Thoracic aorta (tissue), 2 donors: ENCODE results near the gene CYTL1. TPM values are rescaled to one million over a fixed set of nuclear protein-coding genes. Genes with fewer than 3 reads are reported as not detected.

Experiments used
- ATAC-seq: fragments of 150-250 bp; one replicate; pipeline ENCODE4 v1.8.0; 2017; ENCODE audit warnings: low read depth; ENCODE audit not compliant: insufficient number of reproducible peaks, low FRiP score
- DNase-seq: peaks from one replicate; pipeline ENCODE4 v3.0.0-alpha.2; 2020; ENCODE audit warnings: low spot score
- H3K27ac ChIP-seq, 2 donors: fragments of 200-600 bp; sonication (generic); 1 replicate in 1 of 2; 2 replicates in 1 of 2; pipeline ENCODE4 v1.5.1; 2016; ENCODE audit warnings: mild to moderate bottlenecking in 2 of 2, moderate library complexity in 2 of 2
- H3K27me3 ChIP-seq: fragments of 200-600 bp; sonication (generic); replicated peaks from 2 replicates; pipeline ENCODE4 v1.6.0; 2016; ENCODE audit warnings: mild to moderate bottlenecking; ENCODE audit not compliant: insufficient read depth
- H3K36me3 ChIP-seq: fragments of 200-600 bp; sonication (generic); one replicate; pipeline ENCODE4 v1.5.1; 2016
- H3K4me1 ChIP-seq, 2 donors: fragments of 200-600 bp; sonication (generic); 1 replicate in 1 of 2; 2 replicates in 1 of 2; pipeline versions ENCODE4 v1.5.1 to v1.6.0; 2016; ENCODE audit warnings: low read depth in 2 of 2, mild to moderate bottlenecking in 1 of 2; ENCODE audit not compliant: control insufficient read depth in 1 of 2
- H3K4me3 ChIP-seq: fragments of 200-600 bp; sonication (generic); 2 replicates; pipeline ENCODE4 v1.5.1; 2016; ENCODE audit warnings: mild to moderate bottlenecking
- H3K9me3 ChIP-seq: fragments of 200-600 bp; sonication (generic); 2 replicates; pipeline ENCODE4 v1.5.1; 2016
- total RNA-seq, 2 donors: library from RNA; depleted of rRNA; stranded (reverse); fragments of >200 nt; gene quantifications; one replicate each; pipeline versions ENCODE4 v1.1.0 to v1.2.3, GENCODE V29; 2016
- TF ChIP-seq, protein P1 (sequence below): fragments of 200-600 bp; sonication (generic); IDR thresholded peaks from one replicate; pipeline ENCODE4 v1.5.1; 2019; ENCODE audit warnings: antibody characterized with exemption

The CYTL1 gene
- total RNA-seq, 2 donors from 2014 or later: 52.3 to 126 TPM

DNA sequence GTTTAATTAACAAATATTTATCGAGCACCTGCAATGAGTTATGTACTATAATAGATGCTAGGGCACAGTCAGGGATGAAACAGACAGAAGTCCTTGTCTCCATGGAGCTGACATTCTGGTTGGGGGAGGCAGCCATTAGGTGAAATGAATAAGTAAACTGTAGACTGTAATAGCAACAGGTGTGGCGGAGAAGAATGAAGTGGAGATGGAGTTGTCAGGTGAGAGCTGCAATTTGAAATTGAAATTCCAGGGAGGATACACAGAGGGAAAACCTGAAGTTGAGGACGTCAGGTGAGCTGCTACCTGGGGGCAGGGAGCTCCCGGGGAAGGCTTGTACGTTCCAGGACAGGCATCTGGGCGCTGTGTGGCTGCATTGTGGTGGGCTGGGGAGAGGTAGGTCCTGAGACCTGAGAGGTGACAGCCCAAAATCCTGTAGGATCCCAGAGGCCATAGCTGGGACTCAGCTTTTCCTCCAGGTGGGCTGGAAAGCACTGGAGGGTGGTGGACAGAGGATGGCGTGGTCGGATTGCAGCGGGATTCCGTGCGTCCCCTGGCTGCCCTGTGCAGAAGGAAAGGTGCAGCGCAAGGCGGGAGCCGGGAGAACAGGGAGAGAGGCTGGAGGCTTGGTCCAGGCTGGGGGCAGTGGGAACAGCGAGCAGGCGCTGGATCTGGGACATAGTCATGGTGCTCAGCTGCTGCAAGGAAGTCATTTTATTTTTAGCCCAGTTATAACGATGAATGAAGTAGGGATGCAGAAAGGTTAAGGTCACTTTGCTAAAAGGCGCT, 24.8 kb downstream of the CYTL1 start:
- no peak overlapping the region for H3K4me3 ChIP-seq
- no peaks in the 10 kb centered on the region for H3K36me3 ChIP-seq
- DNase-seq (no peak), ATAC-seq (no peak)
- TF ChIP-seq, protein P1, sequence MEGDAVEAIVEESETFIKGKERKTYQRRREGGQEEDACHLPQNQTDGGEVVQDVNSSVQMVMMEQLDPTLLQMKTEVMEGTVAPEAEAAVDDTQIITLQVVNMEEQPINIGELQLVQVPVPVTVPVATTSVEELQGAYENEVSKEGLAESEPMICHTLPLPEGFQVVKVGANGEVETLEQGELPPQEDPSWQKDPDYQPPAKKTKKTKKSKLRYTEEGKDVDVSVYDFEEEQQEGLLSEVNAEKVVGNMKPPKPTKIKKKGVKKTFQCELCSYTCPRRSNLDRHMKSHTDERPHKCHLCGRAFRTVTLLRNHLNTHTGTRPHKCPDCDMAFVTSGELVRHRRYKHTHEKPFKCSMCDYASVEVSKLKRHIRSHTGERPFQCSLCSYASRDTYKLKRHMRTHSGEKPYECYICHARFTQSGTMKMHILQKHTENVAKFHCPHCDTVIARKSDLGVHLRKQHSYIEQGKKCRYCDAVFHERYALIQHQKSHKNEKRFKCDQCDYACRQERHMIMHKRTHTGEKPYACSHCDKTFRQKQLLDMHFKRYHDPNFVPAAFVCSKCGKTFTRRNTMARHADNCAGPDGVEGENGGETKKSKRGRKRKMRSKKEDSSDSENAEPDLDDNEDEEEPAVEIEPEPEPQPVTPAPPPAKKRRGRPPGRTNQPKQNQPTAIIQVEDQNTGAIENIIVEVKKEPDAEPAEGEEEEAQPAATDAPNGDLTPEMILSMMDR: no peak
- no peaks in the 10 kb centered on the region for H3K27me3 ChIP-seq
- H3K4me1 ChIP-seq: peaks cover 0 to 14% of the 10 kb centered on the region in 2 donors
- no peaks in the 10 kb centered on the region for H3K9me3 ChIP-seq
- no peak overlapping the region for H3K27ac ChIP-seq

DNA sequence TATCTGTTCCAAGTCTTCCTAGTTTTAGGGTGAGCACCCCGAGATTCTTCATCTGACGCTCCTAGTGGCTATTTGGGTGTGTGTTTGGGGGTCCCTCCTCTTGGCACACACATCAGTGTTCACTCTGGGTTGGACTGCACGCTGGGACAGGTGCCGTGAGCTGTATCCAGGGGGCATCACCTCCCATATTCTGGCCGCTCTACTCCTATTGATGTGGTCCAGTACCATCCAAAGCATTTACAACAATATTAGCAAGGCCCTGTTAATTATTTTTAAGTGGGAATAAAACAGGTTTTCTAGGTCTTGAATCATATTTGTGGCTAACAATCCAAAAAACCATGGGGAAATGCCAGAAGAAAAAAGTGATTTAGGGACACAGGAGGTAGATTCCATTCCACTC, 26.4 kb downstream of the CYTL1 start:
- no peak overlapping the region for H3K27ac ChIP-seq
- no peaks in the 10 kb centered on the region for H3K27me3 ChIP-seq
- TF ChIP-seq, protein P1: no peak
- no peak for DNase-seq
- H3K4me3 ChIP-seq: no peak overlapping the region
- no peak for ATAC-seq
- peaks cover 0 to 14% of the 10 kb centered on the region in 2 donors for H3K4me1 ChIP-seq
- no peaks in the 10 kb centered on the region for H3K9me3 ChIP-seq
- no peaks in the 10 kb centered on the region for H3K36me3 ChIP-seq

DNA sequence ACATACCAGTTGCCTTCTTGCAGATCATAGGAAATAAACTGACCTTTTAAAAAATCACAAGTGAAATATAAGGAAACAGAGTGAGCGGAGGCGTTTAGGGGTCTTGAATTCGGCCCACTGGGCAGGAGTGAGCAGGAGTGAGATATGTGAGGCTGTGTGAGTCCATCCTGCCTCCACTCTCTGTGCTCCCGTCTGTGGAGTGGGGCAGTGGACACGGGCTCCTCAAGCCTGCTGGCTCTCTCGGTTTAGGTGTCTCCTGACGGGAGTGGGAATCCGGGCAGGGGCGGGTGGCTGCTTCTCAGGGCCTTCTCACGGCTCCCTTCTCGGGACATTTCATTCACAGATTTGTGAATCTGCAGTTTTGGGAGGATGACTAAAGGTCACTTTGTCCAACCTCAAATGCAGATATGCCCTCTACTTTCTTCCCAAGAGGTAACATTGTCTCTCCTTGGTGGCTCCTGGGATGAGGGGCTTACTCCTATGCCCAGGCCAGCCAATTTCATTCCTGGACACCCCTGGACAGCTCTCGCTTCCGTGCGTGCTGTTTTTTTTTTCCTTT, 27.6 kb downstream of the CYTL1 start:
- Histone ChIP-seq H3K27ac (peak overlapping the region; percentile 71 to 79), H3K4me3 (no peak overlapping the region), H3K9me3 (no peaks in the 10 kb centered on the region), H3K36me3 (no peaks in the 10 kb centered on the region), H3K27me3 (no peaks in the 10 kb centered on the region), H3K4me1 (peaks cover 0 to 14% of the 10 kb centered on the region in 2 donors)
- DNase-seq (no peak), ATAC-seq (no peak)
- TF ChIP-seq, protein P1: no peak

DNA sequence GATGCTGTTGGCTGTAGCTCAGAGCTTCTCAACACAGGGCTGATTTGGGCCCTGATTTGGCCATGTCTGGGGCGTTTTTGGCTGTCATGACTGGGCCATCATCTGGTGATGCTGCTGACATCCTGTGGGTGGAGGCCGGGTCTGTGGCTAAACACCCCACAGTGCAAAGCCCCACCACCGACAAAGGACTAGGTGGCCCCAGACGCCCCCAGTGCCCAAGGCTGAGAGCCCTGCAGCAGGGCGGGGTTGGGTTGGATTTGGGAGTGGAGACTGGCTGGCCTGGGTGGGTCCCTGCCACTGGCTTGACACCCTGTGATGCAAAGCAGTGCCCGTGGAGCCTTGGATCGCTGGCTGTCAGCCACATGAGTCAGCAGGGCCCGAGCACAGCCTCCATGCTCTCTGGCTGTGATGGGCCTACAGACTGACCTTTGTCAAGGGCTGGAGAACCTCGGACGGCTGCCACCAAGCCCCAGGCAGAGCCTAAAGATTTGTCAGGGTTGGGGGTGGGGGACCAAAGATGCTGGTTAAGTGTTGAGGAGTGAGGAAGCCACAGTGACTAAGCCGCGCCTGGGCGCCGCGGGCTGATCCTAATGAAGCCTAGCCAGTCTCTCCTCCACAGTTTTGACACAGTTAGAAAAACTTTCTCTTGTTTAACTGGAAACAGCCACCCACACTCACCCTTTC, 28.3 kb downstream of the CYTL1 start:
- Histone ChIP-seq H3K4me3 (no peak overlapping the region), H3K4me1 (peaks cover 0 to 14% of the 10 kb centered on the region in 2 donors), H3K27ac (peak overlapping the region; percentile 71 to 79), H3K36me3 (no peaks in the 10 kb centered on the region), H3K27me3 (no peaks in the 10 kb centered on the region), H3K9me3 (no peaks in the 10 kb centered on the region)
- TF ChIP-seq, protein P1: no peak
- peak; percentile 62 for DNase-seq
- peak; percentile 74 for ATAC-seq

DNA sequence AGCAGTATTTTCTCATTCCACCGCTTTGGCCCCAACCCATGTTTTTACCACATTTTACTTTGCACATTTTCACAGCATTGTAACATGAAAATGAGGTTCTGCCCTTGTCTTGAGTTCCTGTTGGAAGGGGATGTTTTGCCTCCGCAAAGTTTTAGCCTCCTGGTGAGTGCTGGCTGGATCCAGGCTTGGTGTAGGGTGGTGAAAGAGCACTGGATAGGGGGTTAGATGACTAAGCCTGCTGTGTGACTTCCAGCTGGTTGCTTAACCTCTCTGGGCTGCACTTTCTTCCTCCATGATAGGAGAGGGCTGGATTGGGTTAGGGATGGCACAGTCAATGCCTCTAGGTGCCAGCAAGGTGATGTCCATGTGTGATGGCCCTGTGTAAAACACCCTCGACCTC, 28.9 kb downstream of the CYTL1 start:
- Histone ChIP-seq H3K4me3 (no peak overlapping the region), H3K27me3 (no peaks in the 10 kb centered on the region), H3K36me3 (no peaks in the 10 kb centered on the region), H3K4me1 (peaks cover 0 to 14% of the 10 kb centered on the region in 2 donors), H3K27ac (peak overlapping the region; percentile 71 to 79), H3K9me3 (no peaks in the 10 kb centered on the region)
- ATAC-seq (no peak), DNase-seq (no peak)
- TF ChIP-seq, protein P1: no peak
